Peyer's patch (tissue), 4 donors: ENCODE results near the gene ARRB2.

ENCODE experiments used
- CTCF ChIP-seq, 6 experiments: fragments of 450-650 bp in 4 of 6; fragments of 200-600 bp in 2 of 6; sonication (generic) in 1 of 6; IDR thresholded peaks; one replicate each; pipeline ENCODE4 v1.5.1; 2017 to 2019; ENCODE audit warnings: antibody characterized with exemption in 6 of 6, mild to moderate bottlenecking in 3 of 6, moderate library complexity in 1 of 6
- POLR2A ChIP-seq, 2 donors: fragments of 450-650 bp; IDR thresholded peaks; one replicate each; pipeline ENCODE4 v1.5.1; 2017; ENCODE audit warnings: antibody characterized with exemption in 2 of 2, mild to moderate bottlenecking in 2 of 2, moderate library complexity in 2 of 2

DNA sequence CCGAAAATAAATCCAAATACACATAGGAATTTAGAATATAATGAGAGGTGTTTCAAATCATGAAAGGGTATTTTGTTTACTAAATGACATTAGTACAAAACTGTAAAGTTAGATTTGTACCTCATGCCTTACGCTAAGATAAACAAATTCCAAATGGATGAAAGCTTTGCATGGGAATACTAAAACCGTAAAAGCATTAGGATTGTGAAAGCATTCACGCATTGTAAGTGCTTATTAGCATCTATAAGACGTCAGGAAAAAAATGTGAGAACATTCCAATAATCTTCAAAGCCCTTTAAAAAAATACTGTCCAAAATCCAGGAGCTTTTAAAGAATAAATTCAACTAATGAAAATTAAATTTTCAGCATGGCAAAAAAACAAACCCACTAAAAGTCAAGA lies 44.1 kb upstream of the ARRB2 start:
- TF ChIP-seq CTCF (IDR thresholded peaks at IDR 0.05) (no peak), POLR2A (IDR thresholded peaks at IDR 0.05) (no peak)
